ENCODE results near the gene C1orf232. TPM values are rescaled to one million over a fixed set of nuclear protein-coding genes. Genes with fewer than 3 reads are reported as not detected.

C1orf232 gene
- polyA plus RNA-seq (ENCODE audit: insufficient read length in 4 of 4) = under 1 TPM in 3 of 4 donors, not detected in 1; 0.22 to 0.40 (median 0.23) TPM

DNA sequence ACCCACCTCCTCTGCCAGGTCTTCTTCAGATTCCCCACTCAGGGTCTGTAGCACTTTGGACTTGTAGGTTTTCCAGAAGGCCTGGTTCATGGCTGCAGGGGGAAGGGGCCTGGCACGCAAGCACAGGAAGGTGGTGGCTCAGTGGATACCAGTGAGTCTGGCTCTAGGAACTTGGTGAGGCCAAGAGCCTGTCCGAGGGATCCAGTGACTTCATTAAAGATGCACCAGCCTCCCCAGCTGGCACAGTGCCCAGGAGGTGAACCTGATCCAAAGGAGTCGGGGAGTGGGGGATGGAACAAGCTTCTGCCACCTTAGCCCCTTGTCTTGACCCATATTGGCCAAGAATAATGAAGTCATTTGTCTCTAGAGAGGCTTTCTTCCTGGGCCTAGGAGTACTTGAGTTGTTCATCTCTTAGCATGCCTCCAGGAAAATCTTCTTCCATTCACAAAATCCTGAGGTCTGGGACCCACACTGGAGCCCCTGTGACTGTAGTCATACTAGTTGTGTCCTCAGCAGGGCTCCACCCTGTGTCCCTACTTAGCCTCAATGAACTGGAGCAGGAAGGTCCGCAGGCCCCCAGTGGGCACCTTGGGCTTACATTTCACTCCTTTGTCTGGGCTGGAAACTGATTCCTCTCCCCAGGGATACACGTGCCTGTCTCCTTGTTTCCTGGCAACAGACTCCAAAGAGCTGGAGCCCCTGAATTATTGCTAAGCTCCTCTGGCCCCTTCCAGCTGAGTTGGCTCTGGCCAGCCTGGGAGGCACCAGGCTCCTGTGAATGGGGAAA lies at the start of gene C1orf232:
Gene C1orf232 (minus strand): TSS at position 554 of the 788 bp plus-strand sequence. CDS start 464 bp downstream, at position 90.
- DNase-seq (ENCODE audit: low read depth in 4 of 4, low spot score in 2 of 4) = no peak

DNA sequence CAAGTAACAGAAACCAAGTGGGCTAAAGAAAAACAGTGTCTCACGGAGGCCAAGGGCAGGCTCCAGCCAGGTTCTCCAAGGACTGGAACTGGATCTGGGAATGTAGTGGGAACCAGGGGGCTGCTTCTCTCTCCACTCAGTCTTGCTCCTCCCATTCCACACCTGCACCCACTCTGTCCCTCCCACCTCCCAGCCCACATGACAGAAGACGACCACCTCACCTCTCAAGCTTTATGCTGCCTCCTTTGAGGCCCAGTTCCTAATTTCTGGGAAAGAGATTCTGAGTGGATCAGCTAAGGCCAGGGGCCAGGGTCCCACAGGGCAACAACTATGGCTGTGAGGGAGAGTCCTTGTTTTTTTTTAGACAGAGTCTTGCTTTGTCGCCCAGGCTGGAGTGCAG lies 46.5 kb upstream of the C1orf232 start:
- no peak for DNase-seq (ENCODE audit: low read depth in 4 of 4, low spot score in 2 of 4)

DNA sequence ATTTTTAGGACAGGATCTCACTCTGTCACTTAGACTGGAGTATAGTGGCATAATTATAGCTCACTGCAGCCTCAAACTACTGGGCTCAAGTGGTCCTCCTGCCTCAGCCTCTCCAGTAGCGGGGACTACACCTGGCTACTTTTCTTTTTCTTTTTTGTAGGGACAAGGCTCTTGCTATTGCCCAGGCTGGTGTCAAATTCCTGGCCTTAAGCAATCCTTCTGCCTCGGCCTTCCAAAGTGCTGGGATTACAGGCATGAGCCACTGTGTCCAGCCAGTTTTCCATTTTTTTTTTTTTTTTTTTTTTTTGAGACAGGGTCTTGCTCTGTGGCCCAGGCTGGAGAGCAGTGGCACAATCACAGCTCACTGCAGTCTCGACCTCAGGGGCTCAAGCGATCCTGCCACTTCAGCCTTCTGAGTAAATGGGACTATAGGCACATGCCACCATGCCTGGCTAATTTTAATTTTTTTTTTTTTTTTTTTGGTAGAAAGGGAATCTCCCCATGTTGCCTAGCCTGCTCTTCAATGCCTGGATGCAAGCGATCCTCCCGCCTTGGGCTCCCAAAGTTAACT lies 44.7 kb upstream of the C1orf232 start:
- DNase-seq (ENCODE audit: low read depth in 4 of 4, low spot score in 2 of 4) = no peak

DNA sequence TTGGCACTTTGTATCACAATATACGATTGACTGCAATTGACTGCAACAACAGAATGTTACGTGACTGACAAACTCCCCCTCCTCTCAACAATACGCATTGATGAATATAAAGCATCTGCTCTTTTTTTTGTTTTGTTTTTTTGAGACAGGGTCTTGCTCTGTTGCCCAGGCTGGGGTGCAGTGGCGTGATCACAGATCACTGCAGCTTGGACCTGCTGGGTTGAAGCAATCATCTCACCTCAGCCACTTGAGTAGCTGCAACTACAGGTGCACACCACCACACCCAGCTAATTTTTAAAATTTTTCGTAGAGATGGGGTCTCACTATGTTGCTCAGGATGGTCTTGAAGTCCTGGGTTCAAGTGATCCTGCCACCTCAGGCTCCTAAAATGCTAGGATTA lies 44.0 kb upstream of the C1orf232 start:
- no peak for DNase-seq (ENCODE audit: low read depth in 4 of 4, low spot score in 2 of 4)

DNA sequence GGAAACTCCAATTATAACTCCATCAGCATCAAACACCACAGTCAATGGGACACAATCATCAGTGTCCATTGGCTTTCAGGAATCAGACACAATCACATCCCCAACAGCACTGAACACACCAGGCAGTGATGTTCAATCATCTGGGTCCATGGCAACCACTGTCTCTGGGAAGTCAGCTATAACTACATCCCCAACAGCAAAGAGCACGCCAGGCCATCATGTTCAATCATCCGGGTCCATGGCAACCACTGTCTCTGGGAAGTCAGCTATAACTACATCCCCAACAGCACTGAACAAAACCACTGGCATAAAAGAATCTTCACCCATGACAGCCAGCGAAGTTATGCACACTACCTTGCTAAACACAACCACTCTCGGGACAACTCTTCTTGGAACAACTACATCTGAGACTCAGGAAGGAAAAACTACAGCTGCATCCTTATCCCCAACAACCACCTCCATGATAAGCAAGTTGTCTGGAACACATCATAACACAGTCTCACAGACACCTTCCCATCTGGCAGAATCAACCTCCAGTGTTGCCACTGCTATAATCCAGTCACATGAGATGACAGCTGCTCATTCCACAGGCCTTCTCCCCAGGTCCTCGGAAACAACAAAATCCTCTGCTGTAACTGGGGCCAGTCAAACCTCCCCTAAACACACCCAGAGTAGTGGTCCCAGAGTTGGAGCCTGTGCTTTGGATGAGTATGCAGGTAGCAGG lies 41.5 kb upstream of the C1orf232 start:
- no peak for DNase-seq (ENCODE audit: low read depth in 4 of 4, low spot score in 2 of 4)

DNA sequence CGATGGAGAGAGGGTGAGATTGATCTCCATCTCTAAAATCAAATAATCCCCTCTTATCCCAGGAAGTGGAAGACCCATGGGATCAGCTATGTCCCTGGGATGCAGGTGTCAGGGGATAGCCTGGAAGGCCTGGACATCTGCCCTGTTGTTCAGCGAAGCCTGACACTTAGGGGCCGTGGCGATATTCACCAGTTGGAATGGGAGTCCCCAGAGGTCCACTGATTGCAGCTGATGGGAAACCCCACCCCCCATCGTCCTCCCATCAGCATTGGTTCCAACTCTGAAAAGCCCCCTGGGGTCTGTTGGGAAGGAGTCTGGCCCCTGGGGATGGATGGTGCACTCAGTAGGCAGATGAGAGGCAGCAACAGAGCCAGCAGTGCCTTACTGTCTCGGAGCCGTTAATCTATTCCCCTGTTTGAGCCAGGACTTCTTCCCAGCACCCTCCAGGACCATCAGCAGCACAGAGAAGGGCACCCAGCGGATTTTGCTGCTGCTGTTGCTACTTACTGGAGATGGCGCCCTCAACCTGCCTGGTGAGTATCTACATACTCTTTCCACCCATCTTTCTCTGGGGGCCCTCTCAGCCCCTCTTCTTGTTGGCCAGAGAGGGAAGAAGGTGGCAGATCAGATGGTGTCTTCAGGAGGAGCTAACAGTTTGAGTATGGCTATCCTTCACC lies 35.0 kb upstream of the C1orf232 start:
- DNase-seq (ENCODE audit: low read depth in 4 of 4, low spot score in 2 of 4) = no peak

DNA sequence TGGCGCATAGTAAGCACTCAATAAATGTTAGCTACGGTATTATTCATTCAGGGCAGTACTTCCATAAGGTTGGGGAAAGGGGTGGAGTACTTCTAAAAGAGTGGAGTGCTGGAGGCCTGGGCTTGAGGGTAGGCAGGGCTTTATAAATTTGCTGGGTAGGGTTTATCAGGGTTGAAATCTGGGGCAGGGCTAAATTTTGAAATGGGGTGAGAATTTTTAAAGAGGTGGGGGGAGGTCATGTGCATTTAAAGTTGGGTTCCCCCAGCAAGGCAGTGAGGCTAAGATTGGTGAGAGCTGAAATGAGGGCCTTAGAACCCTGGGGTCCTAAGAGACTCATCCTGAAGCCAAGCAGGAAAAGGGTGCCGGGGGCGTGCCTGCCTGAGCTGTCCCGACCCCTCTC lies 31.6 kb upstream of the C1orf232 start:
- no peak for DNase-seq (ENCODE audit: low read depth in 4 of 4, low spot score in 2 of 4)

DNA sequence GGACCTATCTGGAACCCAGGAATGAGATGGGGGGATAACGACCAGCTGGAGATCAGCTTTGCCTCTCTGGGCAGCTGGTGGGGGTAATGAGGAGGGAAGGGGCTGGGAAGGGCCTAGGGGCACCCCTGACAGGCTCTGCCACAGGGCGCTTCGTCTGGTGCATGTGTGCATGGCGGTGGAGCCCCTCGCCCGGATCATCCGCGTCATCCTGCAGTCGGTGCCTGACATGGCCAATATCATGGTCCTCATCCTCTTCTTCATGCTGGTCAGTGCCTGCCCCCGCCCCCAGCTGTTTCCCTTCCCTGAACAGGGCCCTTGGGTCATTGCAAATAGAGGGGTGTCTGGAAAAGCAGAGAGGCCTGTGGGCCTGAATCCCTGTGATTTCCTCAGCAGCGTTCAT lies 29.1 kb upstream of the C1orf232 start:
- DNase-seq (ENCODE audit: low read depth in 4 of 4, low spot score in 2 of 4) = no peak

DNA sequence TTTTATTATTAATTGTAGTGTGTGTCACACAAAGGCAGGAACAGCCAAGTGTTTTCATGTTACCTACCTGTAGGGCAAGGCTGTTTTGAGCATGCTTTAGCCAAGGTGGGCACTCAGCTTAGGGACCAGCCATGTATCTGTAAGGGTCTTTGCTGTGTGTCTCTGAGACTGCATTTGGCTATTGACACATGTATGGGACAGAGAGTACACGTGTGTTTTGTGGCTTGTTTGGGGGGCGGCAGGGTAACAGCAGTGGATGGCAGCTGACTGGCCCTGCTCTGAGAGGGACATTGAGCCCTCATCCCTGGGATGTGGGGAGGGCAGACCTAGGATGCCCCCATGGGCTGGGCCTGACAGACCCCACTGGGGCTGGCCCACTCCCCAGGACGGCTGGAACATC lies 28.5 kb upstream of the C1orf232 start:
- no peak for DNase-seq (ENCODE audit: low read depth in 4 of 4, low spot score in 2 of 4)

DNA sequence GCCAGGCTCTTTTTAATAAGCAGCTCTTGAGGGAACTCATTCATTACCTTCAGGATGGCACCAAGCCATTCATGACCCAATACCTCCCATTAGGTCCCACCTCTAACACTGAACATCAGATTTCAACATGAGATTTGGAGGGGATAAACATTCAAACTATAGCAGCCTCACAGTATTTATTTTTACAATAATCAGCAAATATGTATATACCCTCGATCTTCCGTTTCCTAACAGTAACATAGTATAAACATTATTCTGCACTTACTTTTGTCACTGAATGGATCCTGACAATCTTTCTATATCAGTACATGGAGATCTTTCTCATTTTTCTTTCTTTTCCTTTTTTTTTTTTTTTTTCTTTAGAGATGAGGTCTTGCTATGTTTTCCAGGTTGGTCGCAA lies 27.0 kb upstream of the C1orf232 start:
- no peak for DNase-seq (ENCODE audit: low read depth in 4 of 4, low spot score in 2 of 4)

DNA sequence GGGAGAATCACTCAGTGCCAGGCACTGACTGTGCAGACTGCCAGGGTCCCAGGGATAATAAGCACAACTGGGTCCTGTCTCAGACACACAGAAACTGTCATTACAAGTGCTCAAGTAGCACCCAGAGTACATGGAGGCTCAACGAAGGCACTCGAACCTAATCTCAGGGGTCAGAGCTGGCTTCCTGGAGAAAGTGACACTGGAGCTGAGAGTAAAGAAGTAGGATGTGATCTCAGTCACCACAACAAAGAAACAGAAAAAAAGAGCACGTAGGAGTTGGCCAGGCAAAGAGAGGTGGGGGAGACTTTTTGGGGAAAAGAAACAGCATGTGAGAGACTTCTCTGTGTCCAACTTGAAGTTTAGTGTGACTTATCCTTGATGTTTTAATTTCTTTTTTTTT lies 23.0 kb upstream of the C1orf232 start:
- DNase-seq (ENCODE audit: low read depth in 4 of 4, low spot score in 2 of 4) = no peak

DNA sequence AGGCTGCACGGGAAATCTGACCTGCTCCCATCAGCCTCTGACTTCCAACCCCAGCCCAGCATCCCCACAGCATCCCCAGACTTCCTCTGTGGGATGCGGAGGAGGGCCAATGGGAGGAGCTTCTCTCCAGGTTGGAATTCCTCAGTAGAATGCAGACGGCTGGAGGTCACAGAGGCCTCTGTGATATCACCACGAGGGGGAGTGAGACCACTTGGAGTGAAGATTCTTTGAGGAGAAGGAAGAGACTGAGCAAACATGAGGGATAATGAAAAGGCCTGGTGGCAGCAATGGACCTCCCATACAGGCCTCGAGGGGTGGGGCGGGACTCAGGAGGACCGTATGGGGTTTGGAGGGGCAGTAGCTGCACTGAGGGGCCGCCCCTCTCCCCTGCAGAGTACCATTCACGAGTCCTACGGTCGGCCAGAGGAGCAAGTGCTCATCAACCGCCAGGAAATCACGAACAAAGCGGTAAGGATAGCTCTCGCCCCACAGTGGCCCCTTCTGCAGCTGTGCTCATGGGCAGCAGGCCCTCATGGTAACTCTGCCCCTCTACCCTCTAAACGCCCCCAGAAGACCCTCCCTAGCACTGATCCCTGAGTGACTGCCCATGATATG lies 21.7 kb upstream of the C1orf232 start, which contains the start of gene CATSPER4:
Gene CATSPER4 (plus strand): TSS at position 230 of the 615 bp plus-strand sequence. CDS start 26 bp downstream, at position 256.
- DNase-seq (ENCODE audit: low read depth in 4 of 4, low spot score in 2 of 4) = peak in 2 of 4 donors; percentile 7 to 34

DNA sequence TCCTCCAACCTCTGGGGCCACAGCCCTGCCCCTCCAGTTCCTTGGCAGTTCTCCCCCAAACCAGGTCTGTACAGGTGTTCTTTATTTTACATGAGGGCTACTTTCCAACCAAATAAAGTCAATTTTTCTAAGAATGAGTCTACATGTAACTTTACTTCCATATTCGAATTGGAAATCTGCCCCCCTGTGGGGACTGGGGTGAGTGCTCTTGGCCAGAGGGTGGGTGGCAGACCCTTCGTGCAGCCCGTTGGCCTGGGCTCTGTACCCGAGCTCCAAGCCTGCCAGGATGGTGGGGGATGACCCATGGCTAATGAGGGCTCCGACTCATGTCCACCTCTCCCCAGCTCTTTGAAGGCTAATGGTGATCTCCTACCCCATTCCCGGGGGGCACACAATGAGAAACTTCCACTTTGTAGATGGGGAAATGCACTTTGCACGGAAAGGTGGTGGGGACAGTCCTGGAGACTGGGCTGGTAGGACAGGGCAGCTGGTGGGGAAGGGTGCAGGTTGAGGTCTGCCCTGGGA lies 21.1 kb upstream of the C1orf232 start:
- DNase-seq (ENCODE audit: low read depth in 4 of 4, low spot score in 2 of 4) = no peak

DNA sequence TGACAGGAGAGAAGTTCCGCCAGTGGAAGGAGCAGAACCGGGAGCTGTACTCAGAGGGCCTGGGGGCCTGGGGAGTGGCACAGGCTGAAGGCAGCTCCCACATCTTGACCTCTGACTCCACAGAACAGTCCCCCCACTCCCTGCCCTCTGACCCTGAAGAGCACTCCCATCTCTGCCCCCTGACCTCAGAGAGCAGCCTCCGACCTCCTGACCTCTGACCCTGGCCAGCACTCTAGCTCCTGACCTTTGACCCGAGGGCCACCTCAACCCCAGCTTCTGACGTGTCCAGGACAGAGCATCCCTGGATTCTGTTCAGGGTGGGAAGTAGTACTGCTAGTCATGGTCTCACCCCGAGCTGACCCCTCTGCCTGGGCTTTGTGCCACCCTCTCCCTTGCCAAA lies 20.6 kb upstream of the C1orf232 start:
- DNase-seq (ENCODE audit: low read depth in 4 of 4, low spot score in 2 of 4) = no peak

DNA sequence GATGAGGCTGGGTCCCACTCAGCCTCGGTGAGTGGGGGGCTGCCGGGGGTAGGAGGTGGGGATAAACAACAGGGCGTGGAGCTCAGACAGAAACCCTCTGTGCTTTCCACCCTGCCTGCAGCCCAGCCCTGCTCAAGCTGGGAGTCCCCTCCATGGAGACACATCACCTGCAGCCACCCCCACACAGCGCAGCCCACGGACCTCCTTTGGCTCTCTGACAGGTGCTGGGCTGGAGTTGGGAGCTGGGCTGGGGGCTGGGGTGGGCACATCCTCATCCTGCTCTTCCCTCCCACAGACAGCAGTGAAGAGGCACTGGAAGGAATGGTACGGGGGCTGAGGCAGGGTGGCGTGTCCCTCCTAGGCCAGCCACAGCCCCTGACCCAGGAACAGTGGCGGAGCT lies 19.7 kb upstream of the C1orf232 start:
- DNase-seq (ENCODE audit: low read depth in 4 of 4, low spot score in 2 of 4) = no peak

DNA sequence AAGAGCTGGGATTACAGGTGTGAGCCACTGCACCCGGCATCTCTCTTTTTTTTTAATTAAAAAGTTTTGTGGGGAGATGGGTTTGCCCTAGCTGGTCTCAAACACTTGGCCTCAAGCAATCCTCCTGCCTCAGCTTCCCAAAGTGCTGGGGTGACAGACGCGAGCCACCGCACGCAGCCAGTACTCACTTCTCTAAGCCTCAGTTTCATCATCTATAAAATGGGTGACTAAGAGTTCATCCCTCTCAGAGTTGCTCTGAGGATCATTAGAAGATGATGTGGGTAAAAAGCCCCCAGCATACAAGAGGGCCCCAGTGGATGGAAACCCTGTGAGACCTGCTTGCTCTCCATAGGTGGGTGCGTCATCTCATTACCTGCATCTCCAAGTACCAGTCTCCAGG lies 19.1 kb upstream of the C1orf232 start:
- DNase-seq (ENCODE audit: low read depth in 4 of 4, low spot score in 2 of 4) = no peak

DNA sequence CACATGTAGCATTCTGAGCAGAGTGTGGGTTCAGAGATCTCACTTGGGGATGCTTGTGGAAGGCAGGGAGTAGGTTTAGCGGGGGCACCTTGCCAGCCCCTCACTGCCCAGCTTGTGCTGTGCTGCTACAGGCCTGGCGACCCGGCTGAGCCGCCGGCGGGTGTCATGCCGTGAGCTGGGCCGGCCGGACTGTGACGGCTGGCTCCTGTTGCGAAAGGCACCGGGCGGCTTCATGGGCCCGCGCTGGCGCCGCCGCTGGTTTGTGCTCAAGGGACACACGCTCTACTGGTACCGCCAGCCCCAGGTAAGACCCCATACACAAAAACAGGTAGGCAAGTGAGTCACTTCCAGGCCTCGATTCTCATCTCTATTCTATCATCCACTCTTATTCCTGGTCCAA lies 16.1 kb upstream of the C1orf232 start:
- DNase-seq (ENCODE audit: low read depth in 4 of 4, low spot score in 2 of 4) = no peak

DNA sequence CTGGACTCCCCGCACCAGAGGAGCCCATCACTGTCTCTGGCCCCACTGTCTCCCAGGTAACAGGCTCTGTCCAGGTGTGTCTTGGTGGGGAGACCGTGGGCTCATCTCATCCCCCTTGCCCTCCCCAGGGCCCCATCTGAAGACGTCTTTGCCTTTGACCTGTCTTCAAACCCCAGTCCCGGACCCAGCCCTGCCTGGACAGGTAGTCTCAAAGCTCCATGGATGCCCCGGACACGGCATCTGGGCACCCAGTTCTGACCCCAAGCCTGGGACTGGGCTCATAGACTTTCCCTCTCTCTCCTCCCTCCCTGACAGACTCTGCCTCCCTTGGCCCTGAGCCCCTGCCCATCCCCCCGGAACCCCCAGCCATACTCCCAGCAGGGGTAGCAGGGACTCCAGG lies 15.3 kb upstream of the C1orf232 start:
- no peak for DNase-seq (ENCODE audit: low read depth in 4 of 4, low spot score in 2 of 4)

DNA sequence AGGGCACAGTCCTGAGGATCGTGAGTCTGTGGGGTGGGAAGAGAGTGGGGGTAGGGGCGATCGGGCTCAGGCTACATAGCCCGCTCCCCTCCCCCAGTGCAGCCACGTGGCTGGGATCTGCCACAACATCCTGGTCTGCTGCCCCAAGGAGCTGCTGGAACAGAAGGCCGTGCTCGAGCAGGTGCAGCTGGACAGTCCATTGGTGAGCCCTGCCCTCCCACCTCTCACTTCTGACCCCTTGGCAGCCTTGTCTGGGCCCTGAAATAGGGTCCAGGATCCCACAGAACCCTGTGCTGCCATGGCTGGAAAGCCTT lies 13.6 kb upstream of the C1orf232 start:
- no peak for DNase-seq (ENCODE audit: low read depth in 4 of 4, low spot score in 2 of 4)

DNA sequence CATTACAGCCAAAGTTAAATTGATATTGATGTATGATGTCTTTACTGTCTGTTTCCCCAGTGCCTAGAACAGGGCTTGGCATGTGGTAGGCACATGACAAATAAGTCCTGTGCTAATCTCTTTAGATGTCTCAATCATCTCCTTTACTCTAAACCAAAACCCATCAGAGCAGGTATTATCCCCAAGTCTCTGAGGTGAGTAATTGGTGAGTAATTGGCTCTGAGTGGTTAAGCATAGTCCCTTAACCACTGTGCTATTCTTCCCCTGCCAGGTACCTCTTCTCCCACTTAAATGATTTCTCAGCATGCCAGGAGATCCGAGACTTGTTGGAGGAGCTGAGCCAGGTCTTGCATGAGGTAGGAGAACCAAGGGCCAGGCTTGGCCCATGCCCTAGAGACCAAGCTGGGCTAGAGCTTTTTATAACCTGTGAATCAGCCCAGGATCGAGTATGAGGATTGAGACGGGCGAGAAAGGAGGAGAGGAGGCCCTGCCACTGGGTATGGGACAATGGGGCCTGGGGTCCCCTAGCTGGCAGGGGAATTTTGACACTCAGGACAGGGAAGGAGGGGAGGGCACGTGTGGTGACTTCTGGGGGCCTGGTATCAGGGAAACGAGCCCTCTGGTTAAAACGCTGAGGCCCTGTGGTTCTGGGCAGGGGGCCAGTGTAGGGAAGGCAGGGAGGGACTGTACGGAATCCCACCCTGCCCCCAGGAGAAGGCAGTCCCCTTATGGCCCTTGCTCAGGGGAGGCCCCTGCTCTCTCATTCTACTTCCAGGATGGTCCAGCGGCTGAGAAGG lies 13.0 kb upstream of the C1orf232 start:
- no peak for DNase-seq (ENCODE audit: low read depth in 4 of 4, low spot score in 2 of 4)
